Vagina (tissue), 2 donors: ENCODE data around the gene FAM53A. TPM values are rescaled to one million over a fixed set of nuclear protein-coding genes. Genes with fewer than 3 reads are reported as not detected.

ENCODE experiments used
- DNase-seq, 2 donors: peaks; one replicate each; pipeline ENCODE4 v3.0.0-alpha.2; 2017; ENCODE audit errors: extremely low spot score in 2 of 2
- H3K27ac ChIP-seq: fragments of 200-600 bp; sonication (generic); one replicate; pipeline ENCODE4 v1.5.1; 2019
- H3K27me3 ChIP-seq: fragments of 200-600 bp; sonication (generic); one replicate; pipeline ENCODE4 v1.5.1; 2019
- H3K36me3 ChIP-seq, 2 donors: fragments of 200-600 bp; sonication (generic); one replicate each; pipeline ENCODE4 v1.5.1; 2017 to 2019
- H3K4me1 ChIP-seq: fragments of 200-600 bp; sonication (generic); one replicate; pipeline ENCODE4 v1.5.1; 2019
- H3K4me3 ChIP-seq, 2 donors: fragments of 200-600 bp; sonication (generic); 1 replicate in 1 of 2; 2 replicates in 1 of 2; pipeline ENCODE4 v1.5.1; 2016 to 2019
- H3K9me3 ChIP-seq: fragments of 200-600 bp; sonication (generic); one replicate; pipeline ENCODE4 v1.5.1; 2019
- POLR2A ChIP-seq, 2 donors: fragments of 450-650 bp; IDR thresholded peaks; one replicate each; pipeline ENCODE4 v1.6.1; 2017; ENCODE audit warnings: antibody characterized with exemption in 2 of 2, mild to moderate bottlenecking in 2 of 2, moderate library complexity in 2 of 2
- POLR2AphosphoS5 ChIP-seq, 2 donors: sonication (generic); formaldehyde crosslinking; IDR thresholded peaks; one replicate each; pipeline ENCODE4 v1.9.0; 2017; ENCODE audit warnings: antibody characterized with exemption in 2 of 2, mild to moderate bottlenecking in 2 of 2, low read depth in 1 of 2; ENCODE audit not compliant: insufficient read depth in 1 of 2
- intact Hi-C: fragments of 100-400 bp; cut with DNase I; formaldehyde crosslinking; loops from one replicate; pipeline ENCODE4 v1.15.1; 2023
- total RNA-seq: library from RNA; depleted of rRNA; stranded (reverse); fragments of >200 nt; gene quantifications from one replicate; pipeline ENCODE4 v1.2.3, GENCODE V29; 2016
- TF ChIP-seq, protein P1 (sequence below), 3 experiments: fragments of 450-650 bp in 2 of 3; fragments of 200-600 bp in 1 of 3; sonication (generic) in 1 of 3; IDR thresholded peaks; one replicate each; pipeline ENCODE4 v1.5.1; 2017 to 2019; ENCODE audit warnings: antibody characterized with exemption in 3 of 3, mild to moderate bottlenecking in 2 of 3, moderate library complexity in 2 of 3

Gene FAM53A
- total RNA-seq, 1 donor from 2014 or later = 13.8 TPM

DNA sequence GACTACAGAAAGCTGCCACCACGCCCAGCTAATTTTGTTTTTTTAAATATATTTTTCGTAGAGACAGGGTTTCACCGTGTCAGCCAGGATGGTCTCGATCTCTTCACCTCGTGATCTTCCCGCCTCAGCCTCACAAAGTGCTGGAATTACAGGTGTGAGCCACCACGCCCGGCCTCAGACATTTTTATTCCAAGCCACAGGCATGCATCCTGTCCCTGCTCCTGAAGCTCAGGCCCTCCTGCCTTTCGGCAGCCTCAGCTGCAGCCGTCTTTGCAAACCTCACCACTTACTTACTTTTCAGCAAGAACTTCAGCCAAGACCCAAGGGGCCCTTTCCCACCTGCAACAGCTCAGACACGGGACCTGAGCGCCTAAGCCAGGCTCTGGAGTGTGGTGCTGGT, 26.0 kb downstream of the FAM53A start:
- no peak for TF ChIP-seq POLR2AphosphoS5 (IDR thresholded peaks at IDR 0.05; ENCODE audit: insufficient read depth in 1 of 2, low read depth in 1 of 2)
- TF ChIP-seq, protein P1, sequence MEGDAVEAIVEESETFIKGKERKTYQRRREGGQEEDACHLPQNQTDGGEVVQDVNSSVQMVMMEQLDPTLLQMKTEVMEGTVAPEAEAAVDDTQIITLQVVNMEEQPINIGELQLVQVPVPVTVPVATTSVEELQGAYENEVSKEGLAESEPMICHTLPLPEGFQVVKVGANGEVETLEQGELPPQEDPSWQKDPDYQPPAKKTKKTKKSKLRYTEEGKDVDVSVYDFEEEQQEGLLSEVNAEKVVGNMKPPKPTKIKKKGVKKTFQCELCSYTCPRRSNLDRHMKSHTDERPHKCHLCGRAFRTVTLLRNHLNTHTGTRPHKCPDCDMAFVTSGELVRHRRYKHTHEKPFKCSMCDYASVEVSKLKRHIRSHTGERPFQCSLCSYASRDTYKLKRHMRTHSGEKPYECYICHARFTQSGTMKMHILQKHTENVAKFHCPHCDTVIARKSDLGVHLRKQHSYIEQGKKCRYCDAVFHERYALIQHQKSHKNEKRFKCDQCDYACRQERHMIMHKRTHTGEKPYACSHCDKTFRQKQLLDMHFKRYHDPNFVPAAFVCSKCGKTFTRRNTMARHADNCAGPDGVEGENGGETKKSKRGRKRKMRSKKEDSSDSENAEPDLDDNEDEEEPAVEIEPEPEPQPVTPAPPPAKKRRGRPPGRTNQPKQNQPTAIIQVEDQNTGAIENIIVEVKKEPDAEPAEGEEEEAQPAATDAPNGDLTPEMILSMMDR (IDR thresholded peaks at IDR 0.05) = no peak
- no peak for DNase-seq
- intact Hi-C loops = no loop called here

DNA sequence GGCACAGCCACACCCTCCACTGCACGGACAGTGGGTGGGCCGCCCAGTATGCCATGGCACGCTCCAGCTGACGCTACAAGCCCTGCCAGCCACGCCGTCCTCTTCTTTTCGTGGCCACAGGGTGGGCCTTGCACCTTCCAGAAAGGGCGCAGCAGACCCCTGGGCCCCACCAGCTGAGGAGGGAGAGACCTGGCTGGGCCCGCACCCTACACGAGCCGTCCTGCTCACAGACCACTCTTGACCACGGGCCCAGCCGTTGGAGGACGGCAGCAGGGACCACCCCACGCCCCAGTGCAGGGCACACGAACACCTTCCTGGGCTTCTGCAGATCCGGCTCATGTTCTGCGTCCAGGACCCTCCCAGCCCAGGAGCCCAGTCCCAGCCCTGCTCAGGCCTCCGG, 27.1 kb downstream of the FAM53A start:
- Histone ChIP-seq H3K27ac (no peak overlapping the region), H3K36me3 (no peaks in the 10 kb centered on the region), H3K9me3 (no peaks in the 10 kb centered on the region), H3K27me3 (no peaks in the 10 kb centered on the region), H3K4me3 (no peak overlapping the region), H3K4me1 (no peaks in the 10 kb centered on the region)
- intact Hi-C loops = no loop called here
- no peak for DNase-seq
- TF ChIP-seq, protein P1 (IDR thresholded peaks at IDR 0.05) = no peak
- no peak for TF ChIP-seq POLR2A (IDR thresholded peaks at IDR 0.05)
- no peak for TF ChIP-seq POLR2AphosphoS5 (IDR thresholded peaks at IDR 0.05; ENCODE audit: insufficient read depth in 1 of 2, low read depth in 1 of 2)

More for the DNA sequence above, 26.0 kb downstream of the FAM53A start:
- no peaks in the 10 kb centered on the region for H3K4me1 ChIP-seq
- H3K9me3 ChIP-seq = no peaks in the 10 kb centered on the region
- H3K4me3 ChIP-seq = no peak overlapping the region
- H3K27me3 ChIP-seq = no peaks in the 10 kb centered on the region
- no peaks in the 10 kb centered on the region for H3K36me3 ChIP-seq
- no peak overlapping the region for H3K27ac ChIP-seq

DNA sequence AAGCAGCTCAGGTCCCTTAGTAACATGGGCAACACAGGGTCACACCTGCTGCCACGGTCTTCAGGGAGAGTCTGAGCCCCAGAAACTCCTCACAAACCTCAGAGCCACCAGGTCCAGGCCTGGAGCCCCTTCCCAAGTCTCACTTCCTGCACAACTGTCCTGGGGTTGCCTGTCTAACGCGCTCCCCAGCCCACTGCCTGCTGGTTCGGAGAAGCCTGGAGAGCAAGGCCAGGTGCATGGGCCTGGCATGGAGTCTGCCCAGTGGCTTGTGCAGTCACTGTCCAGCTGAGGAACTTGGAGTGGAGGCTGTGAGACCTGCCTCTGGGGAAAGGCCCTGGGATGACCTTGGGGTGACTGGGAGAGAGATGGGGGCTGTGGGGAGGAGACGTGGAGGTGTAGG, 28.0 kb downstream of the FAM53A start:
- Histone ChIP-seq H3K4me1 (no peaks in the 10 kb centered on the region), H3K27ac (no peak overlapping the region), H3K4me3 (no peak overlapping the region), H3K27me3 (no peaks in the 10 kb centered on the region), H3K36me3 (no peaks in the 10 kb centered on the region), H3K9me3 (no peaks in the 10 kb centered on the region)
- DNase-seq = no peak
- intact Hi-C loops = no loop called here
- TF ChIP-seq, protein P1 (IDR thresholded peaks at IDR 0.05) = no peak
- TF ChIP-seq POLR2A (IDR thresholded peaks at IDR 0.05) = no peak
- no peak for TF ChIP-seq POLR2AphosphoS5 (IDR thresholded peaks at IDR 0.05; ENCODE audit: insufficient read depth in 1 of 2, low read depth in 1 of 2)

DNA sequence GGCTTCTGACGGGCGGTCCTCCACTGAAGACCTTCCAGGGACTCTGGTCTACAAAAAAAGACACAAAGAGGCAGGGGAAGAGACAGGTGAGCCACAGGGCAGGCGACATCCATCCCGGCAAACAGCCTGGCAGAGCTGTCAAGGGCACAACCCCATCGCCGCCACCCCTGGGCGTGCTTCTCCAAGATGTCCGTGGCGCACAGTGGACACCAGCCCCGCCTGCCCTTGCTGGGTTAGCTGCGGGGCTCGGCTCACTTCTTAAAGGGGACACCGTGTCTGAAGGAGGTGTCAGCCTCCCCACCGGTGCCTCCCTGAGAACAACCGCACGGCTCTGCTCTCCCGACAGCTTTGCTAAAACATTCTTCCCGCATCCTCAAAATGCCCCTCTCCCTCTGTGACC, 28.4 kb downstream of the FAM53A start:
- intact Hi-C loops = no loop called here
- Histone ChIP-seq H3K9me3 (no peaks in the 10 kb centered on the region), H3K27ac (no peak overlapping the region), H3K4me1 (no peaks in the 10 kb centered on the region), H3K4me3 (no peak overlapping the region), H3K27me3 (no peaks in the 10 kb centered on the region), H3K36me3 (no peaks in the 10 kb centered on the region)
- TF ChIP-seq POLR2AphosphoS5 (IDR thresholded peaks at IDR 0.05; ENCODE audit: insufficient read depth in 1 of 2, low read depth in 1 of 2) (no peak), POLR2A (IDR thresholded peaks at IDR 0.05) (no peak)
- TF ChIP-seq, protein P1 (IDR thresholded peaks at IDR 0.05) = no peak
- no peak for DNase-seq

DNA sequence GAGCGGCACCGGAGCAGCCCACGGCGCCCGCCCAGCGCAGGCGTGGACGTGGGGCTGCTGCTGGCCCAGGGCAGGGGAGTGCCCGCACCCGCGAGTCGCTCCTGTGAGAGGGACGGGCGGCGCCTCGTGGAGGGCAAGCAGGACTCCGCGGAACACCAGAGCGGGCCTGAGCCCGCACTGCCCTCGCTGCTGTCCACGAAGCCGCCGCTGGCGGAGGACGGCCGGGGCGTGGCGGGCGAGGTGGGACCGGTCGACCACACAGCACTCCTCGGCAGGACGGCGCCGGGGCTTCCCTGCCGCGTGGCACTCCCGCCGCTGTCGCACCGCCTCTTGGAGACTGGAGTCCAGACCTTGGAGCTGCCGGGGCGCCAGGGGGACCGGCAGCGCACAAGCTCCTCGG, 29.0 kb downstream of the FAM53A start:
- intact Hi-C loops = no loop called here

More for the DNA sequence above, 29.0 kb downstream of the FAM53A start:
- no peaks in the 10 kb centered on the region for H3K27me3 ChIP-seq
- TF ChIP-seq, protein P1 (IDR thresholded peaks at IDR 0.05) = no peak
- TF ChIP-seq POLR2A (IDR thresholded peaks at IDR 0.05) = no peak
- TF ChIP-seq POLR2AphosphoS5 (IDR thresholded peaks at IDR 0.05; ENCODE audit: insufficient read depth in 1 of 2, low read depth in 1 of 2) = no peak
- H3K36me3 ChIP-seq = no peaks in the 10 kb centered on the region
- no peaks in the 10 kb centered on the region for H3K9me3 ChIP-seq
- no peaks in the 10 kb centered on the region for H3K4me1 ChIP-seq
- H3K4me3 ChIP-seq = no peak overlapping the region
- H3K27ac ChIP-seq = no peak overlapping the region
- DNase-seq = no peak
